NCI-H524 treated with DMSO at 0.1 percent for 48 hours (cell line): Measurements from ENCODE around the gene DDX53.

Experiments used
- DNase-seq: peaks from one replicate; lab custom pipeline; 2025; lab: John Stamatoyannopoulos, UW

Gene DDX53

DNA sequence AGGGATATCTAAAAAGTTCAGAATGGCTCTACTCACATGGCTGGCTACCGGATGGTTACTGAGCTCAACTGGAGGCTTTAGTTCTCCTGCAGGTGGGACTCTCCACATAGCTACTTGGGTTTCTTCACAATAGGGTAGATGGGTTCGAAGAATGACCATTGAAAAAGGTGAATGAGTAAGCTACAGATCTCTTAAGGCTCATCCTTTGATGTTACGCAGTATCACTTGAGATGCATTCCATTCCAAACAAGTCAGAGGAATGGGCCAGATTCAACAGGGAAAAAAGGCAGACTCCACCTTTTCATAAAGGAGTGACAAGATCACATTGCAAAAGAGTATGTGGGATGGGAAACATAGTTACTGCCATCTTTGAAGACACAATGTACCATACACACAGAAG is 52.6 kb downstream of the DDX53 start:
- DNase-seq, result no peak
